ENCODE measurements around the gene EYA2.

- TF ChIP-seq, protein P1, sequence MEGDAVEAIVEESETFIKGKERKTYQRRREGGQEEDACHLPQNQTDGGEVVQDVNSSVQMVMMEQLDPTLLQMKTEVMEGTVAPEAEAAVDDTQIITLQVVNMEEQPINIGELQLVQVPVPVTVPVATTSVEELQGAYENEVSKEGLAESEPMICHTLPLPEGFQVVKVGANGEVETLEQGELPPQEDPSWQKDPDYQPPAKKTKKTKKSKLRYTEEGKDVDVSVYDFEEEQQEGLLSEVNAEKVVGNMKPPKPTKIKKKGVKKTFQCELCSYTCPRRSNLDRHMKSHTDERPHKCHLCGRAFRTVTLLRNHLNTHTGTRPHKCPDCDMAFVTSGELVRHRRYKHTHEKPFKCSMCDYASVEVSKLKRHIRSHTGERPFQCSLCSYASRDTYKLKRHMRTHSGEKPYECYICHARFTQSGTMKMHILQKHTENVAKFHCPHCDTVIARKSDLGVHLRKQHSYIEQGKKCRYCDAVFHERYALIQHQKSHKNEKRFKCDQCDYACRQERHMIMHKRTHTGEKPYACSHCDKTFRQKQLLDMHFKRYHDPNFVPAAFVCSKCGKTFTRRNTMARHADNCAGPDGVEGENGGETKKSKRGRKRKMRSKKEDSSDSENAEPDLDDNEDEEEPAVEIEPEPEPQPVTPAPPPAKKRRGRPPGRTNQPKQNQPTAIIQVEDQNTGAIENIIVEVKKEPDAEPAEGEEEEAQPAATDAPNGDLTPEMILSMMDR (conservative IDR thresholded peaks at IDR 0.05) = no peak
- no peak for TF ChIP-seq ZFX (IDR thresholded peaks at IDR 0.05)
These were observed 2.8 kb downstream of the EYA2 start for GRCh38 chr20:46897328-46897880.

All from C4-2B (cell line).